Caco-2 (cell line): Measurements from ENCODE around the gene H6PD. TPM values are rescaled to one million over a fixed set of nuclear protein-coding genes. Genes with fewer than 3 reads are reported as not detected.

Source experiments
- BruUV-seq: library from RNA; stranded (reverse); fragments of 400-500 nt; replicated peaks from 2 replicates; lab custom pipeline; 2021; lab: Mats Ljungman, UMichigan
- CTCF ChIA-PET: fragments of 300-600 bp; sonication (Branson Sonifier 250); formaldehyde crosslinking; loops from one replicate; lab custom pipeline; 2022; ENCODE audit warnings: antibody characterized with exemption; lab: Charles Lee
- POLR2A ChIA-PET: fragments of 300-600 bp; sonication (Branson Sonifier 250); formaldehyde crosslinking; loops from one replicate; lab custom pipeline; 2022; ENCODE audit warnings: antibody characterized with exemption; lab: Charles Lee
- DNase-seq, 2 experiments: peaks; one replicate each; pipeline versions ENCODE4 v3.0.0 to v3.0.0-alpha.2; 2020 to 2022
- H3K27me3 ChIP-seq: replicated peaks from 2 replicates; pipeline ENCODE4 v1.6.0; 2011; ENCODE audit warnings: low read length; ENCODE audit not compliant: control insufficient read depth, insufficient read depth
- H3K36me3 ChIP-seq: 2 replicates; pipeline ENCODE4 v1.5.1; 2011; ENCODE audit warnings: low read length; ENCODE audit not compliant: control insufficient read depth, insufficient read depth
- H3K4me1 ChIP-seq: fragments of 250-450 bp; sonication (Bioruptor Pico); 2 replicates; pipeline ENCODE4 v1.5.1; 2020; ENCODE audit warnings: mild to moderate bottlenecking
- H3K4me3 ChIP-seq: 2 replicates; pipeline ENCODE4 v1.5.1; 2011; ENCODE audit warnings: low read depth, mild to moderate bottlenecking, control low read depth, low read length
- H3K9me3 ChIP-seq: fragments of 250-450 bp; sonication (Bioruptor Pico); 2 replicates; pipeline ENCODE4 v1.5.1; 2020; ENCODE audit warnings: mild to moderate bottlenecking, moderate library complexity
- H3K27ac Mint-ChIP-seq: one replicate; pipeline ENCODE4 v1.8.0; 2022; ENCODE audit warnings: mixed read lengths; ENCODE audit not compliant: unreplicated experiment
- H3K27me3 Mint-ChIP-seq: one replicate; pipeline ENCODE4 v1.8.0; 2022; ENCODE audit warnings: mixed read lengths; ENCODE audit not compliant: insufficient read depth, unreplicated experiment
- H3K36me3 Mint-ChIP-seq: one replicate; pipeline ENCODE4 v1.8.0; 2022; ENCODE audit warnings: mild to moderate bottlenecking, mixed read lengths; ENCODE audit not compliant: insufficient read depth, unreplicated experiment
- H3K4me1 Mint-ChIP-seq: one replicate; pipeline ENCODE4 v1.8.0; 2022; ENCODE audit warnings: low read depth, mixed read lengths; ENCODE audit not compliant: unreplicated experiment
- H3K4me3 Mint-ChIP-seq: one replicate; pipeline ENCODE4 v1.8.0; 2022; ENCODE audit warnings: mild to moderate bottlenecking, moderate library complexity, mixed read lengths; ENCODE audit not compliant: unreplicated experiment
- H3K9me3 Mint-ChIP-seq: one replicate; pipeline ENCODE4 v1.8.0; 2022; ENCODE audit warnings: mixed read lengths; ENCODE audit not compliant: unreplicated experiment
- intact Hi-C: fragments of 100-400 bp; cut with micrococcal nuclease; formaldehyde crosslinking; loops from one replicate; pipeline ENCODE4 v1.10.0; 2022; ENCODE audit not compliant: unreplicated experiment
- total RNA-seq: library from RNA; stranded (reverse); gene quantifications from 2 replicates; pipeline ENCODE4 v1.2.3, GENCODE V29; 2022
- TF ChIP-seq, protein P1 (sequence below), 2 experiments: fragments of 200-600 bp in 1 of 2; IDR thresholded peaks; 1 replicate in 1 of 2; 2 replicates in 1 of 2; pipeline versions ENCODE4 v1.5.1 to v1.8.0; 2011 to 2022; ENCODE audit warnings: antibody characterized with exemption in 1 of 2, control low read depth in 1 of 2, inconsistent platforms in 1 of 2, low read depth in 1 of 2, low read length in 1 of 2, mild to moderate bottlenecking in 1 of 2, moderate library complexity in 1 of 2; ENCODE audit not compliant: insufficient read depth in 1 of 2, severe bottlenecking in 1 of 2, unreplicated experiment in 1 of 2

Gene H6PD
- total RNA-seq, 1 experiment from 2014 or later, result 13.0 TPM

DNA sequence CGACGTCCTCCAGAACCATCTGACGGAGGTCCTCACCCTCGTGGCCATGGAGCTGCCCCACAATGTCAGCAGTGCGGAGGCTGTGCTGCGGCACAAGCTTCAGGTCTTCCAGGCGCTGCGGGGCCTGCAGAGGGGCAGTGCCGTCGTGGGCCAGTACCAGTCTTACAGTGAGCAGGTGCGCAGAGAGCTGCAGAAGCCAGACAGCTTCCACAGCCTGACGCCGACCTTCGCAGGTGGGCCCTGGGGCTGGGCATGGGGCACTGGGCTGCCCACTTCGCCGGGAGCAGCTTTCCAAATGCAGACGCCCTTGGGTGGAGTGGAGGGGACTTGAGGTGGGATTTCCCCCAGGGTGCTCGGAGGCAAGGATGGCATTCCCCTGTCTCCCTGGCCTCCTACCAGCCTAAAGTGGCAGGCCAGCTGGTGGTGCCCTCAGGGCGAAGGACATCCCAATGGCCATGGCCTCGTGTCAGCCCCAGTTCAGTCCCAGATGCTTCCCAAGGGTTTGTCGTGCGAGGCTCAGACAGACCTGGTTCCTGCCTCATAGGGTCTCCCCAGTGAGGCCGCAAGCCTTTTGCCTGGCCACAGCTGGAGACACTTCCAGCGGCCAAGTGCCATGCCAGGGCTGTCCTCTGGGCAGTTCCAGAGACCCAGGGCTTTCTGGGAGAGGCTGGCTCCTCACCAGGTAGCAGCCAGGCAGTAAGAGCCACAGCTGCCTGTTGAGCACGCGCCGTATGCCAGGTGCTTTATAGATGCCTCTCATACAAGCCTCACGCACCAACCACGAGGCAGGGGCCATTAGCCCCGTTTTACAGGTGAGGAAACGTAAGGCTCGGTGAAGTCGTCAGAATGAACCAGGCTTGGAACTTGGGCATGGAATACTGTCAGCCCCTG is 27.8 kb downstream of the H6PD start:
- Histone ChIP-seq H3K9me3 (peaks cover 18% of the 10 kb centered on the region; the same call in 1 of the 2 replicates), H3K27me3 (no peaks in the 10 kb centered on the region), H3K36me3 (no peaks in the 10 kb centered on the region), H3K4me3 (no peak overlapping the region), H3K4me1 (no peaks in the 10 kb centered on the region)
- Mint-ChIP-seq H3K27ac (no peak overlapping the region), H3K9me3 (peaks cover 16% of the 10 kb centered on the region), H3K4me3 (no peak overlapping the region), H3K27me3 (no peaks in the 10 kb centered on the region), H3K4me1 (no peaks in the 10 kb centered on the region), H3K36me3 (no peaks in the 10 kb centered on the region)
- POLR2A ChIA-PET, result no interaction called here
- intact Hi-C loops, result no loop called here
- TF ChIP-seq, protein P1, sequence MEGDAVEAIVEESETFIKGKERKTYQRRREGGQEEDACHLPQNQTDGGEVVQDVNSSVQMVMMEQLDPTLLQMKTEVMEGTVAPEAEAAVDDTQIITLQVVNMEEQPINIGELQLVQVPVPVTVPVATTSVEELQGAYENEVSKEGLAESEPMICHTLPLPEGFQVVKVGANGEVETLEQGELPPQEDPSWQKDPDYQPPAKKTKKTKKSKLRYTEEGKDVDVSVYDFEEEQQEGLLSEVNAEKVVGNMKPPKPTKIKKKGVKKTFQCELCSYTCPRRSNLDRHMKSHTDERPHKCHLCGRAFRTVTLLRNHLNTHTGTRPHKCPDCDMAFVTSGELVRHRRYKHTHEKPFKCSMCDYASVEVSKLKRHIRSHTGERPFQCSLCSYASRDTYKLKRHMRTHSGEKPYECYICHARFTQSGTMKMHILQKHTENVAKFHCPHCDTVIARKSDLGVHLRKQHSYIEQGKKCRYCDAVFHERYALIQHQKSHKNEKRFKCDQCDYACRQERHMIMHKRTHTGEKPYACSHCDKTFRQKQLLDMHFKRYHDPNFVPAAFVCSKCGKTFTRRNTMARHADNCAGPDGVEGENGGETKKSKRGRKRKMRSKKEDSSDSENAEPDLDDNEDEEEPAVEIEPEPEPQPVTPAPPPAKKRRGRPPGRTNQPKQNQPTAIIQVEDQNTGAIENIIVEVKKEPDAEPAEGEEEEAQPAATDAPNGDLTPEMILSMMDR (IDR thresholded peaks at IDR 0.05; ENCODE audit: insufficient read depth in 1 of 2, low read depth in 1 of 2, low read length in 1 of 2, severe bottlenecking in 1 of 2, unreplicated experiment in 1 of 2), result no peak
- no TSS peak for BruUV-seq
- CTCF ChIA-PET, result no interaction called here
- DNase-seq, result no peak

DNA sequence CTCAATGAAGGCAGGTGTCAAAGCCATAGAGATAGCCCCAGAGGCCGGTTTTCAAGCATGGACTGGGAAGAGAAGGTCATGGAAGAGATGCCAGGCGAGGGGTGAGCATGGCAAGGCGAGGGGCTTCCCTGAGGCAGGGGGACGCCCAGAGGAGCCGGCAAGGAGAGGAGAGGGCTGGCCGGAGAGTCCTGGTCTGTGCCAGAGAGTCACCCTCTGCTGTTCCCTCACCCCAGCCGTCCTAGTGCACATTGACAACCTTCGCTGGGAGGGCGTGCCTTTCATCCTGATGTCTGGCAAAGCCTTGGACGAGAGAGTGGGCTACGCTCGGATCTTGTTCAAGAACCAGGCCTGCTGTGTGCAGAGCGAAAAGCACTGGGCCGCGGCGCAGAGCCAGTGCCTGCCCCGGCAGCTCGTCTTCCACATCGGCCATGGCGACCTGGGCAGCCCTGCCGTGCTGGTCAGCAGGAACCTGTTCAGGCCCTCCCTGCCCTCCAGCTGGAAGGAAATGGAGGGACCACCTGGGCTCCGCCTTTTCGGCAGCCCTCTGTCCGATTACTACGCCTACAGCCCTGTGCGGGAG is 28.8 kb downstream of the H6PD start:
- H3K27me3 ChIP-seq, result no peaks in the 10 kb centered on the region
- TF ChIP-seq, protein P1 (IDR thresholded peaks at IDR 0.05; ENCODE audit: insufficient read depth in 1 of 2, low read depth in 1 of 2, low read length in 1 of 2, severe bottlenecking in 1 of 2, unreplicated experiment in 1 of 2), result no peak
- H3K36me3 ChIP-seq, result no peaks in the 10 kb centered on the region
- no peaks in the 10 kb centered on the region for H3K27me3 Mint-ChIP-seq
- DNase-seq, result no peak
- ChIA-PET CTCF (no interaction called here), POLR2A (no interaction called here)
- no peak overlapping the region for H3K27ac Mint-ChIP-seq
- H3K9me3 Mint-ChIP-seq, result peaks cover 16% of the 10 kb centered on the region
- intact Hi-C loops, result no loop called here
- H3K9me3 ChIP-seq, result peaks cover 14% of the 10 kb centered on the region; the same call in 1 of the 2 replicates
- H3K4me1 ChIP-seq, result no peaks in the 10 kb centered on the region
- no peak overlapping the region for H3K4me3 Mint-ChIP-seq
- no peak overlapping the region for H3K4me3 ChIP-seq
- BruUV-seq, result no TSS peak
- no peaks in the 10 kb centered on the region for H3K36me3 Mint-ChIP-seq
- no peaks in the 10 kb centered on the region for H3K4me1 Mint-ChIP-seq

DNA sequence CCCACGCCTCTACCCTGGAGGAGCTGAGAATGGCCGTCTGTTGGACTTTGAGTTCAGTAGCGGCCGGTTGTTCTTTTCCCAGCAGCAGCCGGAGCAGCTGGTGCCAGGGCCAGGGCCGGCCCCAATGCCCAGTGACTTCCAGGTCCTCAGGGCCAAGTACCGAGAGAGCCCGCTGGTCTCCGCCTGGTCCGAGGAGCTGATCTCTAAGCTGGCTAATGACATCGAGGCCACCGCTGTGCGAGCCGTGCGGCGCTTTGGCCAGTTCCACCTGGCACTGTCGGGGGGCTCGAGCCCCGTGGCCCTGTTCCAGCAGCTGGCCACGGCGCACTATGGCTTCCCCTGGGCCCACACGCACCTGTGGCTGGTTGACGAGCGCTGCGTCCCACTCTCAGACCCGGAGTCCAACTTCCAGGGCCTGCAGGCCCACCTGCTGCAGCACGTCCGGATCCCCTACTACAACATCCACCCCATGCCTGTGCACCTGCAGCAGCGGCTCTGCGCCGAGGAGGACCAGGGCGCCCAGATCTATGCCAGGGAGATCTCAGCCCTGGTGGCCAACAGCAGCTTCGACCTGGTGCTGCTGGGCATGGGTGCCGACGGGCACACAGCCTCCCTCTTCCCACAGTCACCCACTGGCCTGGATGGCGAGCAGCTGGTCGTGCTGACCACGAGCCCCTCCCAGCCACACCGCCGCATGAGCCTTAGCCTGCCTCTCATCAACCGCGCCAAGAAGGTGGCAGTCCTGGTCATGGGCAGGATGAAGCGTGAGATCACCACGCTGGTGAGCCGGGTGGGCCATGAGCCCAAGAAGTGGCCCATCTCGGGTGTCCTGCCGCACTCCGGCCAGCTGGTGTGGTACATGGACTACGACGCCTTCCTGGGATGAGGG is 29.7 kb downstream of the H6PD start:
- TF ChIP-seq, protein P1 (IDR thresholded peaks at IDR 0.05; ENCODE audit: insufficient read depth in 1 of 2, low read depth in 1 of 2, low read length in 1 of 2, severe bottlenecking in 1 of 2, unreplicated experiment in 1 of 2), result no peak
- no peak for DNase-seq
- H3K4me1 Mint-ChIP-seq, result no peaks in the 10 kb centered on the region
- Histone ChIP-seq H3K4me1 (no peaks in the 10 kb centered on the region), H3K4me3 (no peak overlapping the region), H3K27me3 (no peaks in the 10 kb centered on the region), H3K36me3 (no peaks in the 10 kb centered on the region), H3K9me3 (peaks cover 5% of the 10 kb centered on the region; the same call in 1 of the 2 replicates)
- ChIA-PET CTCF (no interaction called here), POLR2A (no interaction called here)
- H3K36me3 Mint-ChIP-seq, result no peaks in the 10 kb centered on the region
- BruUV-seq, result no TSS peak
- H3K9me3 Mint-ChIP-seq, result peaks cover 16% of the 10 kb centered on the region
- H3K4me3 Mint-ChIP-seq, result no peak overlapping the region
- H3K27me3 Mint-ChIP-seq, result no peaks in the 10 kb centered on the region
- no peak overlapping the region for H3K27ac Mint-ChIP-seq
- intact Hi-C loops, result no loop called here
